GM23338 (cell line): ENCODE results near the gene DHRS2. TPM values are rescaled to one million over a fixed set of nuclear protein-coding genes. Genes with fewer than 3 reads are reported as not detected.

ENCODE experiments used
- ATAC-seq: fragments of 200-7000 bp; cut with Tn5 transposase; 3 replicates; pipeline ENCODE4 v1.9.1; 2020
- DNase-seq: peaks from one replicate; pipeline ENCODE4 v3.0.0-alpha.2; 2015; ENCODE audit warnings: low spot score
- H2AFZ ChIP-seq: fragments of 200-600 bp; sonication (generic); 2 replicates; pipeline ENCODE4 v1.8.0; 2016; ENCODE audit warnings: antibody characterized with exemption, mild to moderate bottlenecking, moderate library complexity
- H3F3A ChIP-seq: fragments of 200-600 bp; sonication (generic); replicated peaks from 2 replicates; pipeline ENCODE4 v1.8.0; 2017; ENCODE audit warnings: antibody characterized with exemption, mixed run types, low read depth
- H3K27ac ChIP-seq: fragments of 200-600 bp; sonication (generic); 2 replicates; pipeline ENCODE4 v1.6.1; 2016; ENCODE audit warnings: low read depth
- H3K27me3 ChIP-seq: fragments of 200-600 bp; sonication (generic); 2 replicates; pipeline ENCODE4 v1.8.0; 2016; ENCODE audit warnings: mild to moderate bottlenecking, mixed run types, moderate library complexity; ENCODE audit not compliant: insufficient read depth
- H3K36me3 ChIP-seq: fragments of 200-600 bp; sonication (generic); 2 replicates; pipeline ENCODE4 v1.8.0; 2016; ENCODE audit warnings: mild to moderate bottlenecking; ENCODE audit not compliant: insufficient read depth
- H3K4me1 ChIP-seq: fragments of 200-600 bp; sonication (generic); 2 replicates; pipeline ENCODE4 v1.8.0; 2016; ENCODE audit warnings: mild to moderate bottlenecking, moderate library complexity; ENCODE audit not compliant: insufficient read depth
- H3K4me2 ChIP-seq: fragments of 200-600 bp; sonication (generic); 2 replicates; pipeline ENCODE4 v1.7.1; 2017; ENCODE audit warnings: mixed run types
- H3K4me3 ChIP-seq: fragments of 200-600 bp; sonication (generic); 2 replicates; pipeline ENCODE4 v1.6.1; 2016; ENCODE audit warnings: mixed run types
- H3K79me2 ChIP-seq: fragments of 200-600 bp; sonication (generic); replicated peaks from 2 replicates; pipeline ENCODE4 v1.8.0; 2017; ENCODE audit warnings: mild to moderate bottlenecking; ENCODE audit not compliant: insufficient read depth
- H3K9me2 ChIP-seq: fragments of 200-600 bp; sonication (generic); 2 replicates; pipeline ENCODE4 v1.8.0; 2017; ENCODE audit not compliant: insufficient read depth
- H4K20me1 ChIP-seq: fragments of 200-600 bp; sonication (generic); replicated peaks from 2 replicates; pipeline ENCODE4 v1.8.0; 2017; ENCODE audit warnings: mild to moderate bottlenecking; ENCODE audit not compliant: insufficient read depth
- H3K27ac Mint-ChIP-seq: 2 replicates; pipeline ENCODE4 v1.8.0; 2020; ENCODE audit warnings: inconsistent platforms, mild to moderate bottlenecking, moderate library complexity, mixed read lengths
- H3K27me3 Mint-ChIP-seq: 3 replicates; pipeline ENCODE4 v1.8.0; 2022; ENCODE audit warnings: low read depth, mild to moderate bottlenecking, moderate library complexity, mixed read lengths, inconsistent platforms; ENCODE audit not compliant: insufficient read depth, poor library complexity
- H3K36me3 Mint-ChIP-seq: 3 replicates; pipeline ENCODE4 v1.8.0; 2021; ENCODE audit warnings: low read depth, mild to moderate bottlenecking, inconsistent platforms, moderate library complexity, mixed read lengths
- H3K4me1 Mint-ChIP-seq: 3 replicates; pipeline ENCODE4 v1.8.0; 2020; ENCODE audit warnings: mild to moderate bottlenecking, inconsistent platforms, mixed read lengths
- H3K4me3 Mint-ChIP-seq: 3 replicates; pipeline ENCODE4 v1.8.0; 2021; ENCODE audit warnings: moderate library complexity, mild to moderate bottlenecking, inconsistent platforms, mixed read lengths
- H3K9me3 Mint-ChIP-seq: 3 replicates; pipeline ENCODE4 v1.8.0; 2020; ENCODE audit warnings: moderate library complexity, mild to moderate bottlenecking, inconsistent platforms, mixed read lengths
- EZH2 ChIP-seq: fragments of 200-600 bp; sonication (generic); IDR thresholded peaks from one replicate; pipeline ENCODE4 v1.8.0; 2017; ENCODE audit warnings: antibody characterized with exemption, mild to moderate bottlenecking, low read depth; ENCODE audit not compliant: unreplicated experiment
- JUNB ChIP-seq: IDR thresholded peaks from one replicate; pipeline ENCODE4 v1.6.1; 2016; ENCODE audit warnings: antibody characterized with exemption; ENCODE audit not compliant: unreplicated experiment
- POLR2AphosphoS5 ChIP-seq: IDR thresholded peaks from 2 replicates; pipeline ENCODE4 v1.6.1; 2016; ENCODE audit warnings: antibody characterized with exemption, low read depth
- ZNF114 ChIP-seq: fragments of 250-450 bp; sonication (Bioruptor Pico); IDR thresholded peaks from 2 replicates; pipeline ENCODE4 v1.5.0; 2020; ENCODE audit warnings: mild to moderate bottlenecking, moderate library complexity
- ZNF331 ChIP-seq: fragments of 250-450 bp; sonication (Bioruptor Pico); IDR thresholded peaks from 2 replicates; pipeline ENCODE4 v1.5.0; 2020; ENCODE audit warnings: low read depth, mild to moderate bottlenecking, moderate library complexity
- polyA plus RNA-seq: library from polyadenylated mRNA; unstranded; fragments of >200 nt; fragmentation: Nextera tagmentation; extraction: Ambion mirVana; gene quantifications from 2 replicates; pipeline ENCODE4 v1.2.1, GENCODE V29; 2016
- total RNA-seq: library from RNA; depleted of rRNA; stranded (reverse); fragments of >200 nt; shearing (Covaris generic); gene quantifications from 2 replicates; pipeline ENCODE4 v1.2.3, GENCODE V29; 2014
- TF ChIP-seq, protein P1 (sequence below): IDR thresholded peaks from one replicate; pipeline ENCODE4 v1.6.1; 2018; ENCODE audit warnings: antibody characterized with exemption; ENCODE audit not compliant: unreplicated experiment
- TF ChIP-seq, protein P2 (sequence below): IDR thresholded peaks from 2 replicates; pipeline ENCODE4 v1.6.1; 2016; ENCODE audit warnings: antibody characterized with exemption
- TF ChIP-seq, protein P3 (sequence below), 2 experiments: fragments of 200-600 bp in 1 of 2; sonication (generic) in 1 of 2; conservative IDR thresholded peaks; 2 replicates each; pipeline versions ENCODE4 v1.5.1 to v1.6.1; 2016 to 2017; ENCODE audit warnings: antibody characterized with exemption in 2 of 2, low read depth in 2 of 2, mild to moderate bottlenecking in 2 of 2, moderate library complexity in 1 of 2
- TF ChIP-seq, protein P4 (sequence below): fragments of 250-450 bp; sonication (Bioruptor Pico); IDR thresholded peaks from 2 replicates; pipeline ENCODE4 v1.5.0; 2020; ENCODE audit warnings: mild to moderate bottlenecking, moderate library complexity

Gene DHRS2
- total and polyA plus RNA-seq, 2 experiments from 2014 or later, result 0.42 to 0.48 TPM

DNA sequence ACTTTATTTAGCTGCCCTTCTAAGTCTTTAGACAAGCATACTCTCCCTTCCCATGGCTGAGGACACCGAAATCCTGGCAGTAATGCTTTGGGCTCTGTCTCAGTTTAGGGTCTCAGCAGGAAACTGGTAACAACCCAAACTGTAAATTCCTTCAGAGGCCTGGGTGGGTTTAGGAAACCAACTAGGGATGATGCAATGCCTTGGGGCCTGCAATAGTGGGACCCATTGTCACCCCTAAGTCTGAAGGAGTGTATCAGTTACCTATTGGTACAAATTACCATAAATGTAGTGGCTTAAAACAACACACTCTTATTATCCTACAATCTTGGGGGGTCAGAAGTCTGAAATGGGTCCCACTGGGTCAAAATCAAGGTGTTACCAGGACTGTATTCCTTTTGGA lies 36.0 kb downstream of the DHRS2 start (continued):
- TF ChIP-seq, protein P1, sequence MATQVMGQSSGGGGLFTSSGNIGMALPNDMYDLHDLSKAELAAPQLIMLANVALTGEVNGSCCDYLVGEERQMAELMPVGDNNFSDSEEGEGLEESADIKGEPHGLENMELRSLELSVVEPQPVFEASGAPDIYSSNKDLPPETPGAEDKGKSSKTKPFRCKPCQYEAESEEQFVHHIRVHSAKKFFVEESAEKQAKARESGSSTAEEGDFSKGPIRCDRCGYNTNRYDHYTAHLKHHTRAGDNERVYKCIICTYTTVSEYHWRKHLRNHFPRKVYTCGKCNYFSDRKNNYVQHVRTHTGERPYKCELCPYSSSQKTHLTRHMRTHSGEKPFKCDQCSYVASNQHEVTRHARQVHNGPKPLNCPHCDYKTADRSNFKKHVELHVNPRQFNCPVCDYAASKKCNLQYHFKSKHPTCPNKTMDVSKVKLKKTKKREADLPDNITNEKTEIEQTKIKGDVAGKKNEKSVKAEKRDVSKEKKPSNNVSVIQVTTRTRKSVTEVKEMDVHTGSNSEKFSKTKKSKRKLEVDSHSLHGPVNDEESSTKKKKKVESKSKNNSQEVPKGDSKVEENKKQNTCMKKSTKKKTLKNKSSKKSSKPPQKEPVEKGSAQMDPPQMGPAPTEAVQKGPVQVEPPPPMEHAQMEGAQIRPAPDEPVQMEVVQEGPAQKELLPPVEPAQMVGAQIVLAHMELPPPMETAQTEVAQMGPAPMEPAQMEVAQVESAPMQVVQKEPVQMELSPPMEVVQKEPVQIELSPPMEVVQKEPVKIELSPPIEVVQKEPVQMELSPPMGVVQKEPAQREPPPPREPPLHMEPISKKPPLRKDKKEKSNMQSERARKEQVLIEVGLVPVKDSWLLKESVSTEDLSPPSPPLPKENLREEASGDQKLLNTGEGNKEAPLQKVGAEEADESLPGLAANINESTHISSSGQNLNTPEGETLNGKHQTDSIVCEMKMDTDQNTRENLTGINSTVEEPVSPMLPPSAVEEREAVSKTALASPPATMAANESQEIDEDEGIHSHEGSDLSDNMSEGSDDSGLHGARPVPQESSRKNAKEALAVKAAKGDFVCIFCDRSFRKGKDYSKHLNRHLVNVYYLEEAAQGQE, result no peak
- TF ChIP-seq, protein P2, sequence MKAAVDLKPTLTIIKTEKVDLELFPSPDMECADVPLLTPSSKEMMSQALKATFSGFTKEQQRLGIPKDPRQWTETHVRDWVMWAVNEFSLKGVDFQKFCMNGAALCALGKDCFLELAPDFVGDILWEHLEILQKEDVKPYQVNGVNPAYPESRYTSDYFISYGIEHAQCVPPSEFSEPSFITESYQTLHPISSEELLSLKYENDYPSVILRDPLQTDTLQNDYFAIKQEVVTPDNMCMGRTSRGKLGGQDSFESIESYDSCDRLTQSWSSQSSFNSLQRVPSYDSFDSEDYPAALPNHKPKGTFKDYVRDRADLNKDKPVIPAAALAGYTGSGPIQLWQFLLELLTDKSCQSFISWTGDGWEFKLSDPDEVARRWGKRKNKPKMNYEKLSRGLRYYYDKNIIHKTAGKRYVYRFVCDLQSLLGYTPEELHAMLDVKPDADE, result no peak
- no peak for TF ChIP-seq POLR2AphosphoS5
- no peak for TF ChIP-seq JUNB
- TF ChIP-seq ZNF331 (CRISPR knock-in tag), result no peak
- TF ChIP-seq ZNF114, result no peak
- TF ChIP-seq, protein P3, sequence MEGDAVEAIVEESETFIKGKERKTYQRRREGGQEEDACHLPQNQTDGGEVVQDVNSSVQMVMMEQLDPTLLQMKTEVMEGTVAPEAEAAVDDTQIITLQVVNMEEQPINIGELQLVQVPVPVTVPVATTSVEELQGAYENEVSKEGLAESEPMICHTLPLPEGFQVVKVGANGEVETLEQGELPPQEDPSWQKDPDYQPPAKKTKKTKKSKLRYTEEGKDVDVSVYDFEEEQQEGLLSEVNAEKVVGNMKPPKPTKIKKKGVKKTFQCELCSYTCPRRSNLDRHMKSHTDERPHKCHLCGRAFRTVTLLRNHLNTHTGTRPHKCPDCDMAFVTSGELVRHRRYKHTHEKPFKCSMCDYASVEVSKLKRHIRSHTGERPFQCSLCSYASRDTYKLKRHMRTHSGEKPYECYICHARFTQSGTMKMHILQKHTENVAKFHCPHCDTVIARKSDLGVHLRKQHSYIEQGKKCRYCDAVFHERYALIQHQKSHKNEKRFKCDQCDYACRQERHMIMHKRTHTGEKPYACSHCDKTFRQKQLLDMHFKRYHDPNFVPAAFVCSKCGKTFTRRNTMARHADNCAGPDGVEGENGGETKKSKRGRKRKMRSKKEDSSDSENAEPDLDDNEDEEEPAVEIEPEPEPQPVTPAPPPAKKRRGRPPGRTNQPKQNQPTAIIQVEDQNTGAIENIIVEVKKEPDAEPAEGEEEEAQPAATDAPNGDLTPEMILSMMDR (conservative IDR thresholded peaks at IDR 0.05; ENCODE audit: low read depth in 2 of 2), result no peak

- Histone ChIP-seq H3K4me3 (no peak overlapping the region), H2AFZ (no peak overlapping the region; the same call in 1 of the 2 replicates), H3K9me2 (no peaks in the 10 kb centered on the region), H3K27me3 (no peaks in the 10 kb centered on the region), H3K4me1 (no peaks in the 10 kb centered on the region), H3K27ac (no peak overlapping the region), H3K36me3 (no peaks in the 10 kb centered on the region), H3K79me2 (no peaks in the 10 kb centered on the region), H4K20me1 (no peaks in the 10 kb centered on the region), H3F3A (no peaks in the 10 kb centered on the region), H3K4me2 (no peak overlapping the region)
- no peaks in the 10 kb centered on the region for H3K27me3 Mint-ChIP-seq
- H3K4me3 Mint-ChIP-seq, result no peak overlapping the region
- peaks cover 4% of the 10 kb centered on the region; the same call in 2 of the 3 replicates for H3K4me1 Mint-ChIP-seq
- H3K36me3 Mint-ChIP-seq, result no peaks in the 10 kb centered on the region
- no peak for DNase-seq
- ATAC-seq, result no peak
- H3K9me3 Mint-ChIP-seq, result peaks cover 3% of the 10 kb centered on the region; the same call in 1 of the 3 replicates
- H3K27ac Mint-ChIP-seq, result no peak overlapping the region
- TF ChIP-seq, protein P1, result no peak
- TF ChIP-seq JUNB, result no peak
- TF ChIP-seq, protein P4, sequence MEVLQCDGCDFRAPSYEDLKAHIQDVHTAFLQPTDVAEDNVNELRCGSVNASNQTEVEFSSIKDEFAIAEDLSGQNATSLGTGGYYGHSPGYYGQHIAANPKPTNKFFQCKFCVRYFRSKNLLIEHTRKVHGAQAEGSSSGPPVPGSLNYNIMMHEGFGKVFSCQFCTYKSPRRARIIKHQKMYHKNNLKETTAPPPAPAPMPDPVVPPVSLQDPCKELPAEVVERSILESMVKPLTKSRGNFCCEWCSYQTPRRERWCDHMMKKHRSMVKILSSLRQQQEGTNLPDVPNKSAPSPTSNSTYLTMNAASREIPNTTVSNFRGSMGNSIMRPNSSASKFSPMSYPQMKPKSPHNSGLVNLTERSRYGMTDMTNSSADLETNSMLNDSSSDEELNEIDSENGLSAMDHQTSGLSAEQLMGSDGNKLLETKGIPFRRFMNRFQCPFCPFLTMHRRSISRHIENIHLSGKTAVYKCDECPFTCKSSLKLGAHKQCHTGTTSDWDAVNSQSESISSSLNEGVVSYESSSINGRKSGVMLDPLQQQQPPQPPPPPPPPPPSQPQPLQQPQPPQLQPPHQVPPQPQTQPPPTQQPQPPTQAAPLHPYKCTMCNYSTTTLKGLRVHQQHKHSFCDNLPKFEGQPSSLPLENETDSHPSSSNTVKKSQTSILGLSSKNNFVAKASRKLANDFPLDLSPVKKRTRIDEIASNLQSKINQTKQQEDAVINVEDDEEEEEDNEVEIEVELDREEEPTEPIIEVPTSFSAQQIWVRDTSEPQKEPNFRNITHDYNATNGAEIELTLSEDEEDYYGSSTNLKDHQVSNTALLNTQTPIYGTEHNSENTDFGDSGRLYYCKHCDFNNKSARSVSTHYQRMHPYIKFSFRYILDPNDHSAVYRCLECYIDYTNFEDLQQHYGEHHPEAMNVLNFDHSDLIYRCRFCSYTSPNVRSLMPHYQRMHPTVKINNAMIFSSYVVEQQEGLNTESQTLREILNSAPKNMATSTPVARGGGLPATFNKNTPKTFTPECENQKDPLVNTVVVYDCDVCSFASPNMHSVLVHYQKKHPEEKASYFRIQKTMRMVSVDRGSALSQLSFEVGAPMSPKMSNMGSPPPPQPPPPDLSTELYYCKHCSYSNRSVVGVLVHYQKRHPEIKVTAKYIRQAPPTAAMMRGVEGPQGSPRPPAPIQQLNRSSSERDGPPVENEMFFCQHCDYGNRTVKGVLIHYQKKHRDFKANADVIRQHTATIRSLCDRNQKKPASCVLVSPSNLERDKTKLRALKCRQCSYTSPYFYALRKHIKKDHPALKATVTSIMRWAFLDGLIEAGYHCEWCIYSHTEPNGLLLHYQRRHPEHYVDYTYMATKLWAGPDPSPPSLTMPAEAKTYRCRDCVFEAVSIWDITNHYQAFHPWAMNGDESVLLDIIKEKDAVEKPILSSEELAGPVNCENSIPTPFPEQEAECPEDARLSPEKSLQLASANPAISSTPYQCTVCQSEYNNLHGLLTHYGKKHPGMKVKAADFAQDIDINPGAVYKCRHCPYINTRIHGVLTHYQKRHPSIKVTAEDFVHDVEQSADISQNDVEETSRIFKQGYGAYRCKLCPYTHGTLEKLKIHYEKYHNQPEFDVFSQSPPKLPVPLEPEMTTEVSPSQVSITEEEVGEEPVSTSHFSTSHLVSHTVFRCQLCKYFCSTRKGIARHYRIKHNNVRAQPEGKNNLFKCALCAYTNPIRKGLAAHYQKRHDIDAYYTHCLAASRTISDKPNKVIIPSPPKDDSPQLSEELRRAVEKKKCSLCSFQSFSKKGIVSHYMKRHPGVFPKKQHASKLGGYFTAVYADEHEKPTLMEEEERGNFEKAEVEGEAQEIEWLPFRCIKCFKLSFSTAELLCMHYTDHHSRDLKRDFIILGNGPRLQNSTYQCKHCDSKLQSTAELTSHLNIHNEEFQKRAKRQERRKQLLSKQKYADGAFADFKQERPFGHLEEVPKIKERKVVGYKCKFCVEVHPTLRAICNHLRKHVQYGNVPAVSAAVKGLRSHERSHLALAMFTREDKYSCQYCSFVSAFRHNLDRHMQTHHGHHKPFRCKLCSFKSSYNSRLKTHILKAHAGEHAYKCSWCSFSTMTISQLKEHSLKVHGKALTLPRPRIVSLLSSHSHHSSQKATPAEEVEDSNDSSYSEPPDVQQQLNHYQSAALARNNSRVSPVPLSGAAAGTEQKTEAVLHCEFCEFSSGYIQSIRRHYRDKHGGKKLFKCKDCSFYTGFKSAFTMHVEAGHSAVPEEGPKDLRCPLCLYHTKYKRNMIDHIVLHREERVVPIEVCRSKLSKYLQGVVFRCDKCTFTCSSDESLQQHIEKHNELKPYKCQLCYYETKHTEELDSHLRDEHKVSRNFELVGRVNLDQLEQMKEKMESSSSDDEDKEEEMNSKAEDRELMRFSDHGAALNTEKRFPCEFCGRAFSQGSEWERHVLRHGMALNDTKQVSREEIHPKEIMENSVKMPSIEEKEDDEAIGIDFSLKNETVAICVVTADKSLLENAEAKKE (CRISPR knock-in tag), result no peak
- TF ChIP-seq EZH2, result no peak
These were observed 39.2 kb downstream of the DHRS2 start for GRCh38 chr14:23675337-23675736.
